Activated naive CD8-positive, alpha-beta T cell treated with anti-CD3 and anti-CD28 coated beads, Interleukin-2, amount 50 U/mL, for 24 hours (primary cell): ENCODE measurements around the gene SCN8A.
"Not testable (repeated sequence)": the region's sequence is repeated elsewhere in the genome, so short reads cannot be mapped to it uniquely, and the experiment has no call there.

ENCODE experiments used
- ATAC-seq: fragments of 150-1000 bp; cut with Tn5 transposase; one replicate; pipeline ENCODE4 v1.10.0; 2021
- DNase-seq: peaks from one replicate; pipeline ENCODE4 v3.0.0; 2021
- H3K27ac Mint-ChIP-seq: one replicate; pipeline ENCODE4 v1.8.0; 2021; ENCODE audit warnings: mild to moderate bottlenecking, mixed read lengths
- H3K27me3 Mint-ChIP-seq: one replicate; pipeline ENCODE4 v1.8.0; 2021; ENCODE audit warnings: mixed read lengths
- H3K36me3 Mint-ChIP-seq: one replicate; pipeline ENCODE4 v1.8.0; 2021; ENCODE audit warnings: low read depth, mixed read lengths
- H3K4me1 Mint-ChIP-seq: one replicate; pipeline ENCODE4 v1.8.0; 2021; ENCODE audit warnings: mixed read lengths
- H3K4me3 Mint-ChIP-seq: one replicate; pipeline ENCODE4 v1.8.0; 2021; ENCODE audit warnings: mild to moderate bottlenecking, moderate library complexity, mixed read lengths
- H3K9me3 Mint-ChIP-seq: one replicate; pipeline ENCODE4 v1.8.0; 2021; ENCODE audit warnings: mixed read lengths

The SCN8A gene

DNA sequence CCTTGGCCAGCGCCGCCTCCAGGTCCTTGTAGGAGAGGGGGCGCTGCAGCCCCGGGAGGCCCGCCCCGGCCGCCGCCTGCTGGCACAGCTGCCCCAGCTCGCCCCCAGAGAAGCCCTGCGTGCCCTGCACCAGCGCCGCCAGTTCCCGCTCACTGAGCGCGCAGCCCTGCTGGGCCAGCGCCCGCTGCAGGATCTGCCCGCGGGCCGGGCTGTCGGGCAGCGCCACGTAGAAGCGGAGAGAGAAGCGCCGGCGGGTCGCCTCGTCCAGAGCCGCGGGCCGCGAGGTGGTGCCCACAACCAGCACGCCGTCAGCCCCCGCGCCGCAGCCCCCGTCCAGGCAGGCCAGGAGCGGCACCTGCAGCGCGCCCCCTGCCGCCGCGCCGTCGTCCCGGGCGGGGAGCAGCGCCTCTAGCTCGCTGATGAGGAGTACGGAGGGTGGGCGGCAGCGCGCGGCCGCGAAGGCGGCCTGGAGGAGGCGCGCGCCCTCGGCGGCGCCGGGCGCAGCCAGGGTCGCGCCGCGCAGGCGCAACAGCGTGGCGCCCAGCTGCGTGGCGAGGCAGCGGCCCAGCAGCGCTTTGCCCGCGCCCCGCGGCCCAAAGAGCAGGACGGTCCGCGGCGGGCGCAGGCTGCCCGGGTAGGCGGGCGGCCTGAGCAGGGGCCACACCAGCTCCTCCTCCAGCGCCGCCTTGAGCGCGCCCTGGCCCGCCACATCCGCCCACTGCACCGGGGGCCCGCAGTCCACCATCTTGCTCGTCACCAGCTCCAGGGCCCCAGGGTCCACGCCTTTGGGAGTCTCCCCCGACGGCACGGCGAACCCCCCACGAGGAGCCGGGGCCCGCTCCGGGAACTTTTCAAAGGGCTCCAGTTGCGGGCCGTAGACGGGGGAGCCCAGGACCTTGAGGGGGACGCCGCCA is 229.8 kb downstream of the SCN8A start:
- ATAC-seq (peak; percentile 88), DNase-seq (peak; percentile 86)
- no peaks in the 10 kb centered on the region for H3K9me3 Mint-ChIP-seq
- H3K27ac Mint-ChIP-seq: peak overlapping the region; percentile 59
- H3K27me3 Mint-ChIP-seq: peaks cover 4% of the 10 kb centered on the region
- H3K4me3 Mint-ChIP-seq: peak overlapping the region; percentile 63
- H3K4me1 Mint-ChIP-seq: peaks cover 20% of the 10 kb centered on the region
- no peaks in the 10 kb centered on the region for H3K36me3 Mint-ChIP-seq

DNA sequence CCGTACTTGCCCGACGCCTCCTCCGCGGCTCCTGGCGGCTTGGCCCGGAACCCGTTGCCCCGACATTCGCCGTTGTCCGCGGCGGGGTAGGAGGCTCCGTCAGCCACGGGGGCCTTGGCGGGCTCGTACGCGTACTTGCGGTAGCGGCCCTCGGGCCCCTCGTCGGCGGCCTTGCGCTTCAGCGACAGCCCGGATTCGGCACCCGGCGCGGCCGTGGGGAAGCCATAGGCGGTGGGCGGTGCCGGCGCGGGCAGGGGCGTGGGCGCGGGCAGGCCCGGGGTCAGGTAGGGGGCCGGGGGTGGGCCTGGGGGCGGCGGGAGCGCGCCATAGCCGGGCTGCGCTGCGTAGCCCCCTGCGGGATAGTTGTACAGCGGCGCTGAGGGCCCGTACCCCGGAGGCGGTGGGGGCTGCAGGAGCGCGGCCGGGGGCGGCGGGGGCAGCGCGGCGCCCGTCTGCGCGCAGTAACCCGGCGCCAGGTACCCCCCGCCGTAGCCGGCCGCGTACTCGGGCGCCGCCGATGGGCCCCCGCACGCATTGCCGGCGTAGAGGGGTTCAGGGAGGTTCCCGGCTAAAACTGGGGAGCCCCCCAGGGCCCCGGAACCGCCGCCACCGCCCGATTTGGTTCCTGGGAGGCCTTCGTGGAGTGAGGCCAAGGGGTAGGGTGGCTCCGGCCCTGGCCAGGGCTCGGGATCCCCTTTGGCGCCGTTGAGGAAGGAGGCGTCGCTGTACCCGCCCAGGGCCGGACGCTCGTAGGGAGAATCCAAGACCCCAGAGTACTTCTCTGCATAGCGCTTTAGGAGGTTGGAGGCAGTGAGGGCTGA is 230.6 kb downstream of the SCN8A start:
- DNase-seq (peak; percentile 42), ATAC-seq (no peak)
- H3K27ac Mint-ChIP-seq: no peak overlapping the region
- peaks cover 22% of the 10 kb centered on the region for H3K4me1 Mint-ChIP-seq
- no peaks in the 10 kb centered on the region for H3K36me3 Mint-ChIP-seq
- H3K9me3 Mint-ChIP-seq: no peaks in the 10 kb centered on the region
- no peaks in the 10 kb centered on the region for H3K27me3 Mint-ChIP-seq
- peak overlapping the region; percentile 71 for H3K4me3 Mint-ChIP-seq

DNA sequence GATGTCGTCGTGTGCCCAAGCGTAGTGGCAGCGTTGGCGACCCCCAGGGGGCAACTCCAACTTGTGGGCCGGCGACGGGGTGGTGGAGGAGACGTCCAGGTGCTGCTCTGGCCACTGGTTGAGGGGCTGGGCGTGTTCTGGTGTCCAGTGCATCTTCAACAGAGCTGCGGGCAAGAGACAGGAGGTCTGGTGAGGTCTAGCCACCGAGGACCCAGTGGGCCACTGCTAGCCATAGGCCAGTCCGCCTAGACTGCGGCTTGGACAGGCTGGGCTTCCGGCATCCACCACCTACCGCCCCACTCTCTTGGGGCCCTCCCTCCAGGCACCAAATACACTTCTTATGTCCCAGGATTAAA is 231.2 kb downstream of the SCN8A start:
- Mint-ChIP-seq H3K4me3 (peak overlapping the region; percentile 71), H3K27me3 (no peaks in the 10 kb centered on the region), H3K27ac (no peak overlapping the region), H3K4me1 (peaks cover 28% of the 10 kb centered on the region), H3K9me3 (no peaks in the 10 kb centered on the region), H3K36me3 (no peaks in the 10 kb centered on the region)
- ATAC-seq (no peak), DNase-seq (no peak)

DNA sequence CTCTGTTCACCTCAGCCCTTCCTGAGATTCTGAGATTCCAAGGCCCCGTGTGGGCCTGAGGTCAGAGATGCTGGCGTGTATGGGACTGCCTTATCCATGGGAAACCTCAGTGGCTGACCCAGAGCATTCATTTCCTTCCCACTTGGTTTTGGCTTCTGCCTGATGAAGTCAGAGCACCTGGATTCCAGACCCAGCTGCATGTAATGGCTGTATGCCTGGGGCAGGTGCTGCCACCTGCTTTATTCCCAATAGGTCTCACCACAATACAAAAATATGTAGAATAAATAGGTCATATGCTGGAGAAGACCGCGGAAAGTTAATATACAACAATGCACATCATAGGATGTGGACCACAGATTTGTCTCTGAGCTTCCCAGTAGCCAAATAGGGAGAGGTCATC is 231.9 kb downstream of the SCN8A start:
- Mint-ChIP-seq H3K4me3 (peak overlapping the region; percentile 71), H3K4me1 (peaks cover 35% of the 10 kb centered on the region), H3K27me3 (no peaks in the 10 kb centered on the region), H3K36me3 (no peaks in the 10 kb centered on the region), H3K9me3 (no peaks in the 10 kb centered on the region), H3K27ac (no peak overlapping the region)
- ATAC-seq (no peak), DNase-seq (no peak)

DNA sequence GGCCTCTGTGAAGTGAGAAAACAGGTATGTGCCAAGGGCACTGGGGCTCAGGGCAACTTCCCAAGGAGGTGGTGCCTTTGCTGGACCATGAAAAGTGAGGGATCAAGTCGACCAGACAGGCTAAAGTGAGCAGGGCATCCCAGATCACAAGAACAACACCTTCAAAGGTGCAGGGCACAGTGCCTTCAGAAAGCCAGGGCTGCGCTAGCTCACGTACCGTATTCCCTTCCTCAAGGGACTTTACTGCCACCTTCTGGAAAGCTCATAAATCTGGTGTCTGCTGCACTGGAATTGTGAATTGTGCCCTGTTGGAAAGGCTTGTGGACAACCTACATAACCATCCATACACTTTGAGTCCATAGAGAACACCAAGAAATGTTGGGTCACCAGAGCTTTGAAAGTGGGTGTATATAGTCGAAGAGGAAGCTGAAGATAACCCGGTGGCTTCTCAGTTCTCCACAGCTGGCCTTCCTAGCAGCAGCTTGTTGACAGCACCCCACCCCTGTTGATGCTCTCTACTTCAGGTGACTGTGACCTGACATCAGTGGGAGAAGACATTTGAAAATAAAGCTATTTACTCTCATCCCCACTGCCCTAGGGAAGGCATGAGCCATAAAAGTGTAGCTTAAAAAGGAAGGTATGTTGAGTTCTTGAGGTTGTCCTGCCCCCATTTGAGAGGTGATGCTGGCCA is 233.0 kb downstream of the SCN8A start:
- no peak for ATAC-seq
- Mint-ChIP-seq H3K27me3 (no peaks in the 10 kb centered on the region), H3K36me3 (no peaks in the 10 kb centered on the region), H3K4me1 (peaks cover 45% of the 10 kb centered on the region), H3K9me3 (no peaks in the 10 kb centered on the region), H3K27ac (no peak overlapping the region), H3K4me3 (no peak overlapping the region)
- DNase-seq: no peak

DNA sequence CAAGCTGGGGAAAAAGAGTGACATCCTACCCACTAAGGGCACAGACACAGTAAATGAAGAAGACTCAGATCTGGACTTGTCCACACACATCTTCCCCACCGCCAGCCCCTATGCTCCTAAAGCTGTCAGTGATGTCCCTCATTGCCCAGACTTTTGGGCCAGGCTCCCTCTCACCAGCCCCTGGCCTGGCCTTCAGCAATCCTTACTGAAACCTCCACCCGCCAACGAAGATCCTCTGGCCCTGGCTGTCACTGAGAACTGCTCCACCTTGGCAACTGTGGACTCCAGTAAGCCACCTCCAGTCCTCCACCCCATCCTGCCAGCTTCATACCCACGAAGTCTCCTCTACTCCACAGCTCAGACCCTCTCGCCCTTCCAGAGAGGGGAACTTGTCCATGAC is 234.2 kb downstream of the SCN8A start:
- H3K4me1 Mint-ChIP-seq: peaks cover 37% of the 10 kb centered on the region
- no peaks in the 10 kb centered on the region for H3K36me3 Mint-ChIP-seq
- ATAC-seq: no peak
- no peak overlapping the region for H3K4me3 Mint-ChIP-seq
- no peak overlapping the region for H3K27ac Mint-ChIP-seq
- DNase-seq: no peak
- no peaks in the 10 kb centered on the region for H3K9me3 Mint-ChIP-seq
- H3K27me3 Mint-ChIP-seq: peaks cover 2% of the 10 kb centered on the region

DNA sequence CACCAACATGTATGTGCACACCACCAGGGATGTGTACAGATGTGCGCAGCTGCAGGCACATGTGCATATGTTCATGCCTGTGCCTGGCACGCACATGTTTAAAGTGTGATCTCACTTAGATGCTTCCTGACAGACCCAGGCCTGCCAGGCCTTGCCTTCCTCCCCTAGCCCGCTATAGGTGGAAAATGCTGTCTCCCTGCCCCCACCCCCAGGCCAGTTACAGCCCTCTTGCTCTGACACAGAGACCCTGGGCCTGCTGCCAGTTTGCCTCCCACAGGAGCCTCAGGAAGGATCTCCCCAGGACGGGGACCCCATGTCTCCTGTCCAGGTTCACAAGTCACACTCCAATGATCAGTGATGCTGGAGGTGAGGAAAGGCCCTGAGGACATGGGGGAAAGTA is 235.8 kb downstream of the SCN8A start:
- peaks cover 14% of the 10 kb centered on the region for H3K27me3 Mint-ChIP-seq
- no peaks in the 10 kb centered on the region for H3K9me3 Mint-ChIP-seq
- H3K27ac Mint-ChIP-seq: no peak overlapping the region
- H3K36me3 Mint-ChIP-seq: no peaks in the 10 kb centered on the region
- no peak for DNase-seq
- peaks cover 37% of the 10 kb centered on the region for H3K4me1 Mint-ChIP-seq
- H3K4me3 Mint-ChIP-seq: no peak overlapping the region
- no peak for ATAC-seq

DNA sequence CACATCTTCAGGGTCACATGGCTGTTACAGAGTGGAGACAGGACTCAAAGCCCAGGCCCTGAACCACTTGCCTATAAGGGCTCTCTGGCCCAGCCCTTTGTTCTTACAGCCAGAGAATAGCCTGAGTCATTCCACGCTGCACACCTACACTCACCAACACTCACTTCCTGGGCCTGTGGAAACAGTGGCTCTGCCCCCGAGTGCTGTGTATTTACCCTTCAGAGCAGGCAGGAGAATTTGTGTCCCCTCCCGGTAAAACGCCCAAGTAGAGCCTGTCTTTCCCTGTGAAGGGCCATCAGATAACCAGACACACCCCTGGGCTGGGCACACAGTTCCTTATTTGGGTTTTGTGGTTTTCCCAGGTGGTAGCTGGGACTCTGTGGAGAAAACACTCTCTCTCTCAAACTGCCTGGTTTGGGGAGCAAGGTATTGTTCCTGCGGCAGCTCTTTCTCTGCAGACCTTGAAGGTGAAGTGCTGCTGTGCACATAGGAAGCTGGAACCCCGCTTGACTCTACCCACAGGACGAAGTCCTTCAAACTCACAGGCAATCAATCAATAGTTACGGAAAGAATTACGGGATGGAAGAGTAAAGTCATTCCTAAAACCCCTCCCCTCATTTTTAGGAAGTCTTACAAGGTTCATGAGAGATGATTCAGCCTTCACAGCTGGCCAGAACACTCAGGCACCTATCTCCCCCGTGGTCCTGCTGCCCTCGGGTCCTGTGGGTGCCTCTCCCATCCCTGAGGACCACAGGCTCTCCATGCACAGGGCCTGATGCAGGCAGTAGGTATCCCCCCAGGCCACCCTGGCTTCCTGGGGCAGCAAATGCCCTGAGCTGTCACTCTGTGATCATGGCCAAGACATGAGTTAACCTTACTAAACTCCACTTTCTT is 237.1 kb downstream of the SCN8A start:
- Mint-ChIP-seq H3K36me3 (no peaks in the 10 kb centered on the region), H3K9me3 (no peaks in the 10 kb centered on the region), H3K27me3 (peaks cover 24% of the 10 kb centered on the region), H3K27ac (peak overlapping the region; percentile 88), H3K4me1 (peaks cover 35% of the 10 kb centered on the region), H3K4me3 (peak overlapping the region; percentile 47)
- peak; percentile 98 for ATAC-seq
- peak; percentile 66 for DNase-seq

DNA sequence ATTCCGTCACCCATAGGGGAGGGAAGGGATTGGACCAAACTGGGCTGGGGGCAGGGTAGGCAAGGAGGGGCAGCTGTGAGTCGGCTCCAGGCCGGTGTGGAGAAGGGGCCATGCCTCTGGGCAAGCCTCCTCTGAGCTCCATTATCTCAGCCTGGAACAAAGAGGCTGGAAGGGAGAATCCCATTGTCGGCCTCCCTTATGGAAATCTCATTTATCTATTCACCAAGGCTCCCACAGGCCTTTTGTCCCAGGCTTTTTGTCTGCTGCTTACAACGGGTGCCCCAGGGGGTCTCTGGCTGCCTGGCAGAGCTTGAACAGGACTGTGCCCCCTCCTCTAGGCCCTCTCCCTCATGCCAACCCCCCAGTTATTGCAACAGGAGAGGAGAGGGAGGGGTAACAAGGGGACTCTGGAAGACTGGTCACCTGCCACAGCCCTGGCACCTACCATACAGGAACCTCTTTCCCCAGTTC is 238.0 kb downstream of the SCN8A start:
- no peak overlapping the region for H3K27ac Mint-ChIP-seq
- peaks cover 32% of the 10 kb centered on the region for H3K27me3 Mint-ChIP-seq
- H3K9me3 Mint-ChIP-seq: no peaks in the 10 kb centered on the region
- H3K4me1 Mint-ChIP-seq: peaks cover 36% of the 10 kb centered on the region
- ATAC-seq (no peak), DNase-seq (no peak)
- no peak overlapping the region for H3K4me3 Mint-ChIP-seq
- H3K36me3 Mint-ChIP-seq: no peaks in the 10 kb centered on the region

DNA sequence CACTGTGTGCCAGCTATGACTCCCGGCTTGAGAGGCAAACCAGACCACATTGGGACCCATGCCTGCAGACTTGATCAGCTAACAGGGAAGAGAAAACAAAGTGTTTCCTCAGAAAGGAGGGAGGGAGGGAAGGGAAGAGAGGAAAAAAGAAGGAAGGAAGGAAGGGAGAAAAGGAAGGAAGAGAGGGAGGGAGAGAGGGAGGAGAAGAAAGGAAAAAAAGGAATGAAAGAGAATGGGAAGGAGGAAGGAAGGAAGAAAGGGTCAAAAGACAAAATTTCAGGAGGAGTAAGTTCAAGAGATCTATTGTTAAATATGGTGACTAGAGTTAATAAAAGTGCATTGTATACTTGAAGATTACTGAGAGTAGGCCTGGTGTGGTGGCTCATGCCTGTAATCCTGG is 238.6 kb downstream of the SCN8A start:
- H3K9me3 Mint-ChIP-seq: no peaks in the 10 kb centered on the region
- no peak for ATAC-seq
- peaks cover 33% of the 10 kb centered on the region for H3K27me3 Mint-ChIP-seq

DNA sequence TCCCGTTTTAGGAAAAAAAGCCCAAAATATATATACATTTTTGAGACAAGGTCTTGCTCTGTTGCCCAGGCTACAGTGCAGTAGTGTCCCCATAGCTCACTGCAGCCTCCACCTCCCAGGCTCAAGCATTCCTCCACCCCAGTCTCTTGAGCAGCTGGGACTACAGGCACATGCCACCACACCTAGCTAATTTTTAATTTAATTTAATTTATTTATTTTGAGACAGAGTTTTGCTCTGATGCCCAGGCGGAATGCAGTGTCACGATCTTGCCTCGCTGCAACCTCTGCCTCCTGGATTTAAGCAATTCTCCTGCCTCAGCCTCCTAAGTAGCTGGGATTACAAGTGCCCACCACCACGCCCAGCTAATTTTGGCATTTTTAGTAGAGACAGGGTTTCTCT is 240.8 kb downstream of the SCN8A start:
- not testable (repeated sequence) for H3K9me3 Mint-ChIP-seq, ATAC-seq, H3K4me3 Mint-ChIP-seq, H3K27ac Mint-ChIP-seq, H3K36me3 Mint-ChIP-seq, DNase-seq
- Mint-ChIP-seq H3K4me1 (peaks cover 32% of the 10 kb centered on the region), H3K27me3 (peaks cover 38% of the 10 kb centered on the region)

More for the DNA sequence above, 238.6 kb downstream of the SCN8A start:
- H3K4me1 Mint-ChIP-seq: peaks cover 36% of the 10 kb centered on the region
- H3K4me3 Mint-ChIP-seq: no peak overlapping the region
- no peak overlapping the region for H3K27ac Mint-ChIP-seq
- DNase-seq: no peak
- H3K36me3 Mint-ChIP-seq: no peaks in the 10 kb centered on the region

DNA sequence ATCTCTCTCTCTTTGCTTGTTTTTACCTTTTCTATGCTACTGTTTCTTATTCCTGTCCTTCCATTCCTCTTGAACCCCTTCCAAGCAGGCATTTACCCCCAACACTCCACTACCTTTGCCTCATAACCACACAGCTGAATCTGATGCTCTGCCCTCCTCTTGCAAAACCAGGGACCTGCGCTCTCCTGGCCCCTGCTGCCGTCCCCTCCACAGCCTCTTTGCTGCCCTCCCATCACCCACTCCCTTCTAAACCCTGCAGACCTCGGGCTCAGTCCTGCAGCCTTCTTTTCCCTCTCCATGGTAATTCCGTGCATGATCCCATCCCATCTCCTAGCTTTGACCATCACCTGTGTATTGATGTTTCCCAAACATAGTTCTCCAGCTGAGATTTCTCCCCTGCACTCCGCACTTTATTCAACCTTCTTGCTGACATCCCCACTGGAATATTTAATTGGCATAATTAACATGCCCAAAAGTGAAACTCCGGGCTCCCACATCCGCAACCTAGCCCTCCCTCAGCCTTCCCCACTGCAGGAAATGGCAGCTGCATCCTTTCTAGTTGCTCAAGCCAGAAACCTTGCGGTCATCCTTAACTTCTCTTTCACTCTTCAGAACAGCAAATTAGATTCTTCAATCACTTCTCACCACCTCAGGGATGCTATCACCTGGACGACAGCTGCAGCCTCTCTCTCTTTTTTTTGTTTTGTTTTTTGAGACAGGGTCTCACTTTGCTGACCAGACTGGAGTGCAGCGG is 241.5 kb downstream of the SCN8A start:
- Mint-ChIP-seq H3K4me3 (no peak overlapping the region), H3K27me3 (peaks cover 40% of the 10 kb centered on the region), H3K9me3 (no peaks in the 10 kb centered on the region), H3K36me3 (no peaks in the 10 kb centered on the region), H3K4me1 (peaks cover 25% of the 10 kb centered on the region), H3K27ac (no peak overlapping the region)
- DNase-seq: no peak
- ATAC-seq: no peak
